Adipose tissue (tissue), 3 donors: ENCODE data around the gene F9. TPM values are rescaled to one million over a fixed set of nuclear protein-coding genes. Genes with fewer than 3 reads are reported as not detected.

Source experiments
- H3K27ac ChIP-seq: one replicate; pipeline ENCODE4 v1.5.1; 2013; ENCODE audit warnings: low read depth, low read length
- WGBS, 3 donors: extraction: QIAGEN DNeasy Blood & Tissue Kit; methylation state at CpG; one replicate each; pipeline ENCODE4 v1.1.7; 2013; 5-methylcytosine and 5-hydroxymethylcytosine counted together
- polyA plus RNA-seq, 3 donors: library from polyadenylated mRNA; stranded (reverse); fragments of 200-250 nt; gene quantifications; one replicate each; pipeline ENCODE4 v1.2.3, GENCODE V29; 2013
- donor health status: healthy with polysubstance abuse.
- donor health status: Bipolar disorder and iron deficiency.
- donor health status: healthy.

F9 gene
- polyA plus RNA-seq, 3 donors, result not detected

DNA sequence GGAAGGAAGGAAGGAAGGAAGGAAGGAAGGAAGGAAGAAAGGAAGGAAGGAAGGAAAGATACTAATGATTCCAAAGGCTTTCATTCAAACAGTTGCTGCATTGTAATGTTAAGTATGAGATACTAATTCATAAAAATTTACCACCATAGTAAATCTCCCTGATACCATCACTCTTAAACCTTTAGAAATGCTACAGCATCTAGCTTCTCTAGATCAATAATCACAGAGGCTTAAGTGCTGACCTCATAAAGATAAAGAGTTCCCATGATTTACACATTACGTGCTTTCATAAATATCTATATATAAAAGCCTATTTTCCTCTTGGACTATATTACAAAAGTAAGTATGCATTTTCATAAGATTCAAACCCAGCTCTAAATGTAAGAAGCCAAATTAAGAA is 36.4 kb downstream of the F9 start:
- H3K27ac ChIP-seq, result no peak overlapping the region
- 57 to 83% (median 79%) methylated on average over 1 of the region's 1 CpG for WGBS, 3 donors

DNA sequence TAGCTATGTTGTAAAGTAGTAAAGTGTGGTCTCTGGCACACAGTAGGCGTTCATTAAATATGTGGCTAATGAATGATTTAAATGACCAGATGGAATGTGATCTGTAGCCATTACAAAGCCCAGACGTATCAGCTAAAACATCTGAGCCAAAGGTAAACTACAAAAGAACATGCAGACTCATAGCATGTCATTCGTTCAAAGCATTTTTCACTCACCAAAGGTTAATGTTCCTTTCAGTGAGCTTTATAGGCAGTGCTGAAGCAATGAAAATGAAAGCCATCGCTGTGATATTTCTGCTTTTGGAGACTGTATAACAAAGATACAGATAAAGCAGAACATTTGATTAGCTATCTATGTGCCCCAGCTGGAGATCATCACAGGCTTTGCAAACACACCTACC is 50.5 kb downstream of the F9 start:
- WGBS, 3 donors, result 29 to 59% (median 37%) methylated on average over 4 of the region's 4 CpGs

DNA sequence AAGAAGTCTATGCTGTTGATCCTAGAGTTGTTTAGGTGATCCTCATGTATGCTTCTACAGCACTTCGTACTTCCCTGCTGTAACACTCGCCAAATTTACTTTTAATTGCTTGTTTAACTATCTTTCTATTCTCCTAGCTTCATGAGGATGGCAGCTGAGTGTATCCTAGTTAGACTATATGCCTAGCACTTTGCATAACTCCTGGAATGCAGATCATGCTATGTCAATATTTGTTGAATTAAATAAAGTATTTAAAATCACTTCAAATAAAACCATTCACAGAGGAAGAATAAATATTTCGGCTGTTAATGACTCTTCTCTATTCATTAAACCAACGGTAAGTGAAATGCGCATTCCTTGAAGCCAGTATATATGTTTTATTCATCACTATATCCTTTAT is 55.1 kb downstream of the F9 start:
- no peak overlapping the region for H3K27ac ChIP-seq
- WGBS, 3 donors, result 66 to 94% (median 67%) methylated on average over 5 of the region's 5 CpGs

More for the DNA sequence above, 50.5 kb downstream of the F9 start:
- no peak overlapping the region for H3K27ac ChIP-seq

DNA sequence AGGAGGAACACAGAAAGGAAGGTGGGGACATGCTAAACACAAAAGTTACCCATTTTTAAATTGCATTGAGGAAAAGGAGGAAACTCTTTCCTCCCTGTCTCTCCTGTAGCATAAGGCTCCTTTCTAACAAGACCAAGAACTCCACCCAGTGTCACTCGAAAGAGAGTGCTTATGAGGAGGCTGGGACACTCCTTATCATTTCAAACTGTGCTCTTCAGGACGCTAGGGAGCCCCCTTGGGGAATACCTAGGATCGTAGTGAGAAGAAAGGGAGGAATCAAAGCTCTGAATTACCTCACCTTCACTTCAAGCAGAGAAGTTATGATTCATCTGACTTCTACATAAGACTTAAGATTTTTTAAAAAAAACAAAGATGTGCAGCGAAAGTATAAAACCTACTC is 65.5 kb downstream of the F9 start:
- H3K27ac ChIP-seq, result no peak overlapping the region
- WGBS, 3 donors, result 28 to 59% (median 46%) methylated on average over 4 of the region's 4 CpGs

DNA sequence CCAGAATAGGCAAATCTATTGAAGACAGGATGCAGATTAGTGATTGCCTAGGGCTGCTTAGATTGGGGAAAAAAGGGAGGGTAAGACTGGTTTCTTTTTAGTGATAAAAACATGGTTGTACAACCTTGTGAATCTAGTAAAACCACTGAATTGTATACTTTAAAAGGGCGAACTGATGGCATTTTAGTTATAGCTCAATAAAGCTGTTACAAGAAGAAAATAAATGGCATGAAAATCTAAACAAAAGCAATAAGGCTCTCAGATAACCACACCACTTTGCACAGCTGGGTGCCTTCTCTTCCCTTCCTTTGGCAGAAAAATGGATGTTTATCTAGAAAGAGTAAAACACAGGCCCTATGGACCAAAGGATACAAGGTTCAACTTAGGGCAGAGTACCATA is 69.6 kb downstream of the F9 start:
- no peak overlapping the region for H3K27ac ChIP-seq
- WGBS, 3 donors, result 43 to 78% (median 60%) methylated on average over 1 of the region's 1 CpG

Other genes with a start within 250 kb of the F9 start
- gene MCF2, start 177.4 kb downstream of the F9 start, polyA plus RNA-seq, result under 1 TPM in 2 of 3 donors, not detected in 1; 0.05 to 0.06 TPM